ENCODE data around the gene MTUS2.

DNA sequence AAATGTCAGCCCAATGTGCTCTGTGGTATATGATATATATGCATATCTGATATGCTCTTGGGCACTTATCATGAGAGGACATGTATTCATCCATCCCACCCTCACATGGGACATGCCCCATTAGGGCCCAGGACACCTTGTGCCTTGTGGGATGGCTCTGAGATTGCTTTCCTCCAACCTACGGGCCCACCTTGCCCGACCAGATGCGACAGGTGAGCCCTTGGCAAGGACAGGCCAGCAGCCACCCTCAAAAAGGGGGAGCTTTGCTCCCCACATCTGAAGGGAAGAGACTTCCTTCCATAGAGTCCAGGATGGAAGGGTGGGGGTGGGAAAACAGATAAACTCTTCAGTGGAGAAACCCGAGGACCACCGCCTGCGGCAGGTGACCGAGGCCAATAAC, 716.7 kb downstream of the MTUS2 start:
- TF ChIP-seq, protein P1, sequence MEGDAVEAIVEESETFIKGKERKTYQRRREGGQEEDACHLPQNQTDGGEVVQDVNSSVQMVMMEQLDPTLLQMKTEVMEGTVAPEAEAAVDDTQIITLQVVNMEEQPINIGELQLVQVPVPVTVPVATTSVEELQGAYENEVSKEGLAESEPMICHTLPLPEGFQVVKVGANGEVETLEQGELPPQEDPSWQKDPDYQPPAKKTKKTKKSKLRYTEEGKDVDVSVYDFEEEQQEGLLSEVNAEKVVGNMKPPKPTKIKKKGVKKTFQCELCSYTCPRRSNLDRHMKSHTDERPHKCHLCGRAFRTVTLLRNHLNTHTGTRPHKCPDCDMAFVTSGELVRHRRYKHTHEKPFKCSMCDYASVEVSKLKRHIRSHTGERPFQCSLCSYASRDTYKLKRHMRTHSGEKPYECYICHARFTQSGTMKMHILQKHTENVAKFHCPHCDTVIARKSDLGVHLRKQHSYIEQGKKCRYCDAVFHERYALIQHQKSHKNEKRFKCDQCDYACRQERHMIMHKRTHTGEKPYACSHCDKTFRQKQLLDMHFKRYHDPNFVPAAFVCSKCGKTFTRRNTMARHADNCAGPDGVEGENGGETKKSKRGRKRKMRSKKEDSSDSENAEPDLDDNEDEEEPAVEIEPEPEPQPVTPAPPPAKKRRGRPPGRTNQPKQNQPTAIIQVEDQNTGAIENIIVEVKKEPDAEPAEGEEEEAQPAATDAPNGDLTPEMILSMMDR (IDR thresholded peaks at IDR 0.05 in 4 of 5, conservative IDR thresholded peaks at IDR 0.05 in 1 of 5) = no peak
- no peak for TF ChIP-seq POLR2A (IDR thresholded peaks at IDR 0.05)

Data from gastrocnemius medialis (tissue), 4 donors.